Measurements from ENCODE around the gene PRAMEF14. TPM values are rescaled to one million over a fixed set of nuclear protein-coding genes. Genes with fewer than 3 reads are reported as not detected.
"Not testable (repeated sequence)": the region's sequence is repeated elsewhere in the genome, so short reads cannot be mapped to it uniquely, and the experiment has no call there.

PRAMEF14 gene
- total and polyA plus RNA-seq, 2 of the 4 experiments (the other 2 are of a cell fraction) = not detected

DNA sequence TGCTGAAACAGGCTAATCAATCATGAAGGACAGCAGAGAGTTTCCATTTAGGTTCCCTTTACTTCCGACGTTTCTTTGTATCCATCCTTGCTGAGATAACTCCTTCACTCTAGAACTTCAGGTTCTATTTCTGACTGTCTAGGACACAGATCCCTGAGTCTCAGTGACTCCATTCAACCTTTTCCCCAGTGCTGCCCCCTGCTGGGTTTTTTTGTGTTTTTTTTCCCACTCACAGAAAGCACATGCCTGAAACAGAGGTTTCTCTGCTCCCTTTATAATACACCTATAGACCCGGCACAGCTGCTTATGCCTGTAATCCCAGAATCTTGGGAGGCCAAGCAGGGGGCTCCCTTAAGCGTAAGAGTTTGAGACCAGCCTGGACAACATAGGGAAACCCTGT is 21.6 kb upstream of the PRAMEF14 start:
- H4K91ac ChIP-seq (ENCODE audit: insufficient read depth, low read depth, low read length); H3K9me1 ChIP-seq (ENCODE audit: insufficient read depth, low read length); H3K14ac ChIP-seq (replicated peaks; ENCODE audit: low read depth, low read length); ATAC-seq (ENCODE audit: low read depth); in situ Hi-C loops (cut with MboI; ENCODE audit: low sequenced_read_pairs); H2AFZ ChIP-seq (replicated peaks; ENCODE audit: low read length, poor library complexity); H3K4me3 ChIP-seq (ENCODE audit: insufficient read depth, low read depth, low read length); H3K9ac ChIP-seq (ENCODE audit: low read depth, low read length); H3K56ac ChIP-seq (ENCODE audit: extremely low read depth, insufficient read depth, low read length); H3K36me3 ChIP-seq (ENCODE audit: control insufficient read depth, insufficient read depth, low read length); H2AK5ac ChIP-seq (ENCODE audit: low read depth, low read length); H2BK5ac ChIP-seq (ENCODE audit: low read depth, low read length, poor library complexity, severe bottlenecking); DNase-seq; intact Hi-C loops (cut with micrococcal nuclease); H2AK9ac ChIP-seq (replicated peaks; ENCODE audit: low read depth, low read length, poor library complexity); H3K4ac ChIP-seq (ENCODE audit: low read depth, low read length); H3K23ac ChIP-seq (ENCODE audit: low read depth, low read length); H2BK120ac ChIP-seq (ENCODE audit: low read depth, low read length); dilution Hi-C loops (cut with HindIII; ENCODE audit: low sequenced_read_pairs, unreplicated experiment); H4K20me1 ChIP-seq (ENCODE audit: insufficient read depth, low read length); H3K27ac ChIP-seq (ENCODE audit: insufficient read depth, low read length); POLR2A ChIA-PET (ENCODE audit: unreplicated experiment); H3K4me2 ChIP-seq (ENCODE audit: low read depth, low read length); BruUV-seq (replicated peaks); H4K5ac ChIP-seq (ENCODE audit: low read depth, low read length); H3K27me3 ChIP-seq (ENCODE audit: control insufficient read depth, insufficient read depth, low read length); H2BK15ac ChIP-seq (ENCODE audit: low read depth, low read length); H4K8ac ChIP-seq (ENCODE audit: low read depth in 2 of 2, low read length in 2 of 2); CTCF ChIA-PET; H3K4me1 ChIP-seq (ENCODE audit: control insufficient read depth, insufficient read depth, low read length); H3K18ac ChIP-seq (ENCODE audit: low read depth, low read length); H3K79me1 ChIP-seq (ENCODE audit: low read depth in 1 of 2, low read length in 2 of 2); H2BK20ac ChIP-seq (ENCODE audit: low read depth, low read length): not testable (repeated sequence)
- 60% methylated on average over 1 of the region's 4 CpGs; no CpG with 5 or more reads in 1 of the 2 experiments for WGBS, 2 experiments (ENCODE audit: extremely low coverage in 2 of 2, insufficient read length in 1 of 2)
- peaks cover 10% of the 10 kb centered on the region for H3K9me3 ChIP-seq (ENCODE audit: control insufficient read depth, insufficient read depth, low read length)

DNA sequence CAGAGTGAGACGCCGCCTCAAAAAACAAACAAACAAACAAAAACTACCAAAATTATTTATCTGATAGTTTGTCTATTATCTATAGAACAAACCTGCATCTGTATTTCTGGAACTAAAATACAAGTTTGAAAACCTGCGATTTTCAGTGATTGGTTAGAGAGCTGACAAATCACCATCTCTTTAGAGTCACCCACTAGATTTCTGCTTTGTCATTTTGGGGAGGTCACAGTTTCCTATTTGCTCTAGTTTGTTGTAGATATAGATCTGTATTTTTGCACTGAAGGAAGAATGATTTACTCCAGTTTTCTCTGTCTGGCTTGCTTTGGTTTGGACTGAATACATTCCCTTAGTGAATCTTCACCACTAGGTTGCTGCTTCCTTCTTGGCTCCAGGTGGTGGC is 19.6 kb upstream of the PRAMEF14 start:
- no CpG with 5 or more reads among the region's 3 CpGs for WGBS, 2 experiments (ENCODE audit: extremely low coverage in 2 of 2, insufficient read length in 1 of 2)
- H3K56ac ChIP-seq (ENCODE audit: extremely low read depth, insufficient read depth, low read length); dilution Hi-C loops (cut with HindIII; ENCODE audit: low sequenced_read_pairs, unreplicated experiment); H2BK120ac ChIP-seq (ENCODE audit: low read depth, low read length); H3K18ac ChIP-seq (ENCODE audit: low read depth, low read length); H3K36me3 ChIP-seq (ENCODE audit: control insufficient read depth, insufficient read depth, low read length); DNase-seq; H2AFZ ChIP-seq (replicated peaks; ENCODE audit: low read length, poor library complexity); CTCF ChIA-PET; in situ Hi-C loops (cut with MboI; ENCODE audit: low sequenced_read_pairs); H2BK20ac ChIP-seq (ENCODE audit: low read depth, low read length); H3K14ac ChIP-seq (replicated peaks; ENCODE audit: low read depth, low read length); intact Hi-C loops (cut with micrococcal nuclease); POLR2A ChIA-PET (ENCODE audit: unreplicated experiment); BruUV-seq (replicated peaks); H2AK5ac ChIP-seq (ENCODE audit: low read depth, low read length); H4K5ac ChIP-seq (ENCODE audit: low read depth, low read length); H3K4ac ChIP-seq (ENCODE audit: low read depth, low read length); H3K27me3 ChIP-seq (ENCODE audit: control insufficient read depth, insufficient read depth, low read length); H3K4me1 ChIP-seq (ENCODE audit: control insufficient read depth, insufficient read depth, low read length); H2BK5ac ChIP-seq (ENCODE audit: low read depth, low read length, poor library complexity, severe bottlenecking); H4K8ac ChIP-seq (ENCODE audit: low read depth in 2 of 2, low read length in 2 of 2); H2BK15ac ChIP-seq (ENCODE audit: low read depth, low read length); H3K23ac ChIP-seq (ENCODE audit: low read depth, low read length); H3K79me1 ChIP-seq (ENCODE audit: low read depth in 1 of 2, low read length in 2 of 2); H3K27ac ChIP-seq (ENCODE audit: insufficient read depth, low read length); ATAC-seq (ENCODE audit: low read depth); H2AK9ac ChIP-seq (replicated peaks; ENCODE audit: low read depth, low read length, poor library complexity); H3K4me2 ChIP-seq (ENCODE audit: low read depth, low read length); H4K91ac ChIP-seq (ENCODE audit: insufficient read depth, low read depth, low read length); H3K9ac ChIP-seq (ENCODE audit: low read depth, low read length); H3K4me3 ChIP-seq (ENCODE audit: insufficient read depth, low read depth, low read length); H4K20me1 ChIP-seq (ENCODE audit: insufficient read depth, low read length); H3K9me1 ChIP-seq (ENCODE audit: insufficient read depth, low read length): not testable (repeated sequence)
- peaks cover 10% of the 10 kb centered on the region for H3K9me3 ChIP-seq (ENCODE audit: control insufficient read depth, insufficient read depth, low read length)

Data from IMR-90 (cell line).